Left ventricle myocardium inferior (tissue), 1 donor: ENCODE measurements around the gene AANAT. TPM values are rescaled to one million over a fixed set of nuclear protein-coding genes. Genes with fewer than 3 reads are reported as not detected.

Experiments
- DNase-seq: peaks from one replicate; pipeline ENCODE4 v3.0.0-alpha.2; 2020
- H3K27ac ChIP-seq: fragments of 200-600 bp; replicated peaks from 2 replicates; pipeline ENCODE4 v1.8.0; 2021
- H3K27me3 ChIP-seq: fragments of 200-600 bp; 2 replicates; pipeline ENCODE4 v1.8.0; 2021; ENCODE audit warnings: low read depth
- H3K36me3 ChIP-seq: fragments of 200-600 bp; 2 replicates; pipeline ENCODE4 v1.8.0; 2021
- H3K4me1 ChIP-seq: fragments of 200-600 bp; 2 replicates; pipeline ENCODE4 v1.8.0; 2021
- H3K4me3 ChIP-seq: fragments of 200-600 bp; 2 replicates; pipeline ENCODE4 v1.8.0; 2021; ENCODE audit warnings: mild to moderate bottlenecking, moderate library complexity
- H3K9me3 ChIP-seq: fragments of 200-600 bp; replicated peaks from 2 replicates; pipeline ENCODE4 v1.8.0; 2021
- intact Hi-C: fragments of 100-400 bp; cut with micrococcal nuclease; formaldehyde crosslinking; loops from one replicate; pipeline ENCODE4 v1.11.0; 2022
- total RNA-seq: library from RNA; stranded (reverse); fragmentation: NEBNext Ultra II Directional; extraction: Animal tissue kit (Norgen Biotek cat#: 25700); gene quantifications from one replicate; pipeline ENCODE4 v1.2.1, GENCODE V29; 2021
- TF ChIP-seq, protein P1 (sequence below): fragments of 200-600 bp; IDR thresholded peaks from 2 replicates; pipeline ENCODE4 v1.8.0; 2021; ENCODE audit warnings: antibody characterized with exemption, mild to moderate bottlenecking, borderline replicate concordance
- donor health status: DM: no; HTN: yes; CAD: no; lungs with severe emphysema.

The AANAT gene
- total RNA-seq, 1 donor from 2014 or later, result not detected

- no peaks in the 10 kb centered on the region for H3K9me3 ChIP-seq
- peaks cover 10% of the 10 kb centered on the region for H3K36me3 ChIP-seq
- H3K4me1 ChIP-seq, result peaks cover 15% of the 10 kb centered on the region
- intact Hi-C loops, result loop anchor here (2.0 kb wide), 1 partner anchor 40 kb away; no protein-coding TSS in a partner anchor
- no peaks in the 10 kb centered on the region for H3K27me3 ChIP-seq
- TF ChIP-seq, protein P1, sequence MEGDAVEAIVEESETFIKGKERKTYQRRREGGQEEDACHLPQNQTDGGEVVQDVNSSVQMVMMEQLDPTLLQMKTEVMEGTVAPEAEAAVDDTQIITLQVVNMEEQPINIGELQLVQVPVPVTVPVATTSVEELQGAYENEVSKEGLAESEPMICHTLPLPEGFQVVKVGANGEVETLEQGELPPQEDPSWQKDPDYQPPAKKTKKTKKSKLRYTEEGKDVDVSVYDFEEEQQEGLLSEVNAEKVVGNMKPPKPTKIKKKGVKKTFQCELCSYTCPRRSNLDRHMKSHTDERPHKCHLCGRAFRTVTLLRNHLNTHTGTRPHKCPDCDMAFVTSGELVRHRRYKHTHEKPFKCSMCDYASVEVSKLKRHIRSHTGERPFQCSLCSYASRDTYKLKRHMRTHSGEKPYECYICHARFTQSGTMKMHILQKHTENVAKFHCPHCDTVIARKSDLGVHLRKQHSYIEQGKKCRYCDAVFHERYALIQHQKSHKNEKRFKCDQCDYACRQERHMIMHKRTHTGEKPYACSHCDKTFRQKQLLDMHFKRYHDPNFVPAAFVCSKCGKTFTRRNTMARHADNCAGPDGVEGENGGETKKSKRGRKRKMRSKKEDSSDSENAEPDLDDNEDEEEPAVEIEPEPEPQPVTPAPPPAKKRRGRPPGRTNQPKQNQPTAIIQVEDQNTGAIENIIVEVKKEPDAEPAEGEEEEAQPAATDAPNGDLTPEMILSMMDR, result no peak
- DNase-seq, result no peak
- no peak overlapping the region for H3K4me3 ChIP-seq
- H3K27ac ChIP-seq, result no peak overlapping the region
Measured at GRCh38 chr17:76466775-76467130, 650 bp upstream of the AANAT start.

DNA sequence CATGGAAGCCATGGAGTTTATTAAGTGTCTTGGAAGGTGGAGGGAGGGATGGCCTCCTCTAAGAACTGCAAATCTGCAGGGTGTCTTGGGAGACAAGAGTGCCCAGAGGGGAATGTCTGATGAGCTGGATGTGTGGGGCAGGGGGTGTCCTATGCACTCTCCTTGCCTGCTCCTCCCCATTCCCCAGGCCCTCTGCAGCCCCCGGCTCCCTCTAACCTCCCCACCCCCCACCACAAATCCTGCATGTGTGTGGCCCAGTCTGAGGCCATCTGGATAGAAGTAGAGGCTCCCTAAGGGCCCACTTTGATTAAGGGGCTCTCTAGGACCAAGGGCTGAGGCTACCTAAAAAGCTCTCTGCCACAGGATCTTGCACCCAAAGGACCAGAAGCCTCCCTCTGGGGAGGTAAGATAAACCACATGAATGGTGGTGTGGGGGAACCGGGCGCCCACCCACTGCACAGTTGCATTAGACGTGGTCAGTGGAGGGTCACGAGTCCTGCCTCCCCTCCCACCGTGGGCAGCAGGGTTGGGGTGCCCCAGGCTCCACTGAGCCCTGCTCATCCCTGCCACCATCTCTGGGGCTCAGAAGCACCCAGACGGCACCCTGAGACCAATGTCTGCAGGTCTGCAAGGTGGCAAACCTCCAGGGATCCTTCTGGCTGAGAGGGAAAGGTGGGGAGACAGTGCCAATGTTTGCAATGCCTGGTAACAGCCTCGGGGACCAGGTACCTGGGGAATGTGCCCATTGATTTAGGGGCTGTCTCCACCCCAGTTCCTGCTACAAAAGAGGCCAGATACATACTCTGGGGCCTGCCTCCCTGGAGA, 618 bp downstream of the AANAT start:
- Histone ChIP-seq H3K27me3 (no peaks in the 10 kb centered on the region), H3K4me1 (peaks cover 15% of the 10 kb centered on the region), H3K36me3 (peaks cover 20% of the 10 kb centered on the region), H3K27ac (no peak overlapping the region), H3K4me3 (no peak overlapping the region), H3K9me3 (no peaks in the 10 kb centered on the region)
- intact Hi-C loops, result loop anchor here (2.0 kb wide), 1 partner anchor 39 kb away; no protein-coding TSS in a partner anchor
- DNase-seq, result no peak
- TF ChIP-seq, protein P1, result no peak

DNA sequence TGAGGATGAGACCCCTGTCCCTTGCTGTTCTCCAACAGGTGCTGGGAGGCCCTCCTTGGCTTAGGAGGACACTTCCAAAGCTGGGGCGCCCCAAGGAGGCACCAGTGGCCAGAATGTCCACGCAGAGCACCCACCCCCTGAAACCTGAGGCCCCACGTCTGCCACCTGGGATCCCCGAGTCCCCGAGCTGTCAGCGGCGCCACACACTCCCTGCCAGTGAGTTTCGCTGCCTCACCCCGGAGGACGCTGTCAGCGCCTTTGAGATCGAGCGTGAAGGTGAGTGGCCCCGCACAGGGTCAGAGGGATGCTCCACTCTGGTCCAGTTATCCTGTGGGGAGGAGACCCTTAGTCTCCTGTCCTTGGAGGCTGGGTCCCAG, 1.2 kb downstream of the AANAT start:
- TF ChIP-seq, protein P1, result no peak

DNA sequence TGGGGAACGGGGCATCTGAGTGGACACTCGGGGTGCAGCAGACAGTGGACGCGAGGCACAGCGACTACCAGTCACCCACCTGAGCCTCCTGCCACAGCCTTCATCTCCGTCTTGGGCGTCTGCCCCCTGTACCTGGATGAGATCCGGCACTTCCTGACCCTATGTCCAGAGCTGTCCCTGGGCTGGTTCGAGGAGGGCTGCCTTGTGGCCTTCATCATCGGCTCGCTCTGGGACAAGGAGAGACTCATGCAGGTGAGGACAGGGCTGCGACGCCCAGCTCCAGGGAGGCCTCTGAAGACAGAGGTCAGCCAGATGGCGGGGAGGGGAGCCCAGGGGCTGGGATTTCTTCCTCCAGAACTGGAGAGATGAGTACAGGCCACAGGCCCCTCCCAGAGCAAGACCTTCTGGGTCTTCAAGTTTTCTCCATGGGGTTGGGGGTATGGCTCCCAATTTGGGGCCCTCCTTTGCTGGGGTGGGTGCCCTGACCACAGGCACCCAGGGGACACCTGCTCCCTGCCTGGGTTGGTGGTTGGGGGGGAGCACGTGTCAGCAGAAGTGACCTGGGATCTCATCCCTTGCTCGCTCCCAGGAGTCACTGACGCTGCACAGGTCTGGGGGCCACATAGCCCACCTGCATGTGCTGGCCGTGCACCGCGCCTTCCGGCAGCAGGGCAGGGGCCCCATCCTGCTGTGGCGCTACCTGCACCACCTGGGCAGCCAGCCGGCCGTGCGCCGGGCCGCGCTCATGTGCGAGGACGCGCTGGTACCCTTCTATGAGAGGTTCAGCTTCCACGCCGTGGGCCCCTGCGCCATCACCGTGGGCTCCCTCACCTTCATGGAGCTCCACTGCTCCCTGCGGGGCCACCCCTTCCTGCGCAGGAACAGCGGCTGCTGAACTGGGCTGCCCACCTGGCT, 1.9 kb downstream of the AANAT start:
- Histone ChIP-seq H3K4me3 (no peak overlapping the region), H3K27me3 (no peaks in the 10 kb centered on the region), H3K36me3 (peaks cover 32% of the 10 kb centered on the region), H3K4me1 (peaks cover 15% of the 10 kb centered on the region), H3K27ac (no peak overlapping the region), H3K9me3 (no peaks in the 10 kb centered on the region)
- no peak for DNase-seq
- TF ChIP-seq, protein P1, result no peak
- intact Hi-C loops, result no loop called here

More for the DNA sequence above, 1.2 kb downstream of the AANAT start:
- Histone ChIP-seq H3K27ac (no peak overlapping the region), H3K4me3 (no peak overlapping the region), H3K27me3 (no peaks in the 10 kb centered on the region), H3K9me3 (no peaks in the 10 kb centered on the region), H3K4me1 (peaks cover 15% of the 10 kb centered on the region), H3K36me3 (peaks cover 25% of the 10 kb centered on the region)
- intact Hi-C loops, result no loop called here
- DNase-seq, result no peak

DNA sequence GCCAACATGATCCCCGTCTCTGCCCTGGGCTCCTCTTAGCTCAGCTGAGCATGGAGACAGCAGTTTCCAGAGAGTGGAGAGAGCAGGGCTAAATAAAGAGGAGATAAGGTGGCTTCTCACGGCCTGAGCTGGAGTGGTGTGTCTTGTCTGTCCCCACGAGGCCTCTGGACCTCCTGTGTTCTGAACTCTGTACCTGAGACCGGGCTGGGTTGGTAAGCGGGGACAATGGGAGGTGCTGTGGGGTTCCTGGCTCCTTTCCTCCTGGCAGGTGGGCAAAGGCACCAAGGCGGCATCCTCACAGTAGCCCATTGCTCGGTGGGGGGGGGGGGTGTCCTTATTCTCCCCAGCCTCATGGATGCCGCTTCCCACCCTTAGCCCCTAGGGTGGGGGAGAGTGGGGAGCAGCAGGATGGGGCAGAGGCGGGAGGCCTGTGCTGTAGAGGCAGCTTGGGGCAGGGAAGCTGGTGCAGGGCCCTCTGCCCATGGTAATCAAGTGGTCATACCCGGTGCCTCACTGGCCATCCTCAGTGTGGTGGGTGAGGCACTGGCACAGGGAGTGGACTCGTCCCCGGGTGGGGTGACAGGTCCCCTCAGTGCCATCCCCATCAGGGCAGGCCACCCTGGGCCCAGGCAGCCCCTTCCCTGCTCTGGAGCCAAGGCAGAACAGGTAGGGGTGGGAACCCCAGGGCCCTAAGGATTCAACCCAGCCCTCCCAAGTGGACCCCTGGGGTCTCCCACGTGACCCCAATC, 2.8 kb downstream of the AANAT start:
- TF ChIP-seq, protein P1, result no peak
- Histone ChIP-seq H3K4me1 (peaks cover 15% of the 10 kb centered on the region), H3K9me3 (no peaks in the 10 kb centered on the region), H3K27me3 (no peaks in the 10 kb centered on the region), H3K36me3 (peaks cover 39% of the 10 kb centered on the region), H3K27ac (no peak overlapping the region), H3K4me3 (no peak overlapping the region)
- intact Hi-C loops, result no loop called here
- no peak for DNase-seq
